ENCODE measurements around the gene ZC3H12A. TPM values are rescaled to one million over a fixed set of nuclear protein-coding genes. Genes with fewer than 3 reads are reported as not detected.

Gene ZC3H12A
- total RNA-seq, 4 donors from 2014 or later: 5.8 to 41.9 (median 28.8) TPM

DNA sequence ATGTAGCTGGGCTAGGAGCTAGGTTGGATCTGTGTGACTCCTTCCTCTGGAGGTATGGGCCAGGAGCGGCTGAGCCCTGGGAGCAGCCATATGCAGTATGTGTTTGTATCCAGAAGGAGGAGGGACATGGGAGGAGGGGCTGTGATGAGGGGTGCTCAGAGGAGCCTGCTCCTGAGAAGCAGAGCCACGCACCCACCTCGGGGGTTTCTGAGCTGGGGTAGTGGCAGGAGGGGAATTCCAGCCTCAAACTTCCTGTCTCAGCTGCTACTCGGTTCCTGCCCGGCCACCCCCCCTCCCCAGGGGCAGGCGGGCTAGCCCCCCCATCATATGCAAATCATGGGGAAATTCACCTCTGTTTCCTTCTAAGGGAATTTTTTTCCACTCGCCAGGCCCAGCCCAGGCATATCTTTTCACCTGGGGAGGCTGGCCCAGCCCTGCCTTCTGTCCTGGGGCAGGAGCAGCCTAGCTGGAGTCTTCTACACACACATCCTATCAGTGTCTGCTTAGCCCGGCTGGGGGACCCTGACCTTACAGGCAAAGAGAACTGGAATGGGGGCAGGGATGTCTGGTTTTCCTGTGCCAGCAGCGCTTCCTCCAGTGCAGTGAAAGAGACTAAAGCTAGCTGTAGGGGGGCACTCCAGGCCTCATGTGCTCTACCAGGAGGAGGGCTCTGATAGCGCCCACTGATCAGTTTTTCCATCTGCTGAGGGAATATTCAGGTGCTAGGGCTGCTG is 3.0 kb downstream of the ZC3H12A start:
- intact Hi-C loops (cut with DNase I; ENCODE audit: low total_unique reads): no loop called here
- H3K36me3 ChIP-seq: peaks cover 0 to 20% (median 10%) of the 10 kb centered on the region in 4 donors

DNA sequence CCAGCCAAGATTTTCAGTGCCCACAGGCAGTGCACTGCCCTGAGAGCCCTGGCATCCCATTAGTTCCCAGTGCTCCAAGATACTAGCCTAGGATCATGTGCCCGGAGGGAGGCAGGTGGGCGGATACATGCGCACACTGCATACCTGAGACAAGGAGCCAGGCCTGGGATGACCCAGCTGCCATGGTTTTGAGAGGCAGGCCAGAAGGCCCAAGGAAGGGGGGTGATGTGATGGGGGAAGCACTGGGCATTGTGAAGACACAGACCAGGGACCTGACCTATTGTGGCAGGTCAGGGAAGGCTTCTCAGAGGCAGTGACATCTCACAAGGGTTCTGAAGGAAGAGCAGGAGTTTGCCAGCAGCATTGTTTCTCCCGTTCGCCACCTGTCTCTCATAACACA is 3.6 kb downstream of the ZC3H12A start:
- TF ChIP-seq, protein P1, sequence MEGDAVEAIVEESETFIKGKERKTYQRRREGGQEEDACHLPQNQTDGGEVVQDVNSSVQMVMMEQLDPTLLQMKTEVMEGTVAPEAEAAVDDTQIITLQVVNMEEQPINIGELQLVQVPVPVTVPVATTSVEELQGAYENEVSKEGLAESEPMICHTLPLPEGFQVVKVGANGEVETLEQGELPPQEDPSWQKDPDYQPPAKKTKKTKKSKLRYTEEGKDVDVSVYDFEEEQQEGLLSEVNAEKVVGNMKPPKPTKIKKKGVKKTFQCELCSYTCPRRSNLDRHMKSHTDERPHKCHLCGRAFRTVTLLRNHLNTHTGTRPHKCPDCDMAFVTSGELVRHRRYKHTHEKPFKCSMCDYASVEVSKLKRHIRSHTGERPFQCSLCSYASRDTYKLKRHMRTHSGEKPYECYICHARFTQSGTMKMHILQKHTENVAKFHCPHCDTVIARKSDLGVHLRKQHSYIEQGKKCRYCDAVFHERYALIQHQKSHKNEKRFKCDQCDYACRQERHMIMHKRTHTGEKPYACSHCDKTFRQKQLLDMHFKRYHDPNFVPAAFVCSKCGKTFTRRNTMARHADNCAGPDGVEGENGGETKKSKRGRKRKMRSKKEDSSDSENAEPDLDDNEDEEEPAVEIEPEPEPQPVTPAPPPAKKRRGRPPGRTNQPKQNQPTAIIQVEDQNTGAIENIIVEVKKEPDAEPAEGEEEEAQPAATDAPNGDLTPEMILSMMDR (IDR thresholded peaks at IDR 0.05): no peak
- no peaks in the 10 kb centered on the region for H3K9me3 ChIP-seq
- no peaks in the 10 kb centered on the region for H3K27me3 ChIP-seq
- WGBS, 2 donors (ENCODE audit: low coverage in 1 of 2): 51% methylated on average over 5 of the region's 5 CpGs; no CpG with 5 or more reads in 1 of the 2 donors
- in situ Hi-C loops (cut with MboI; ENCODE audit: low pct_ligation_motif_present in 1 of 4, low pct_unique_long_range_greater_than_20kb in 1 of 4, low sequenced_read_pairs in 3 of 4) (no loop called here), intact Hi-C loops (cut with DNase I; ENCODE audit: low total_unique reads) (no loop called here)
- H3K4me3 ChIP-seq: peak overlapping the region in 3 of 4 donors; percentile 80 to 89 (median 83)
- peaks cover 32 to 74% (median 67%) of the 10 kb centered on the region in 4 donors for H3K4me1 ChIP-seq
- peak overlapping the region; percentile 94 to 98 (median 98) for H3K27ac ChIP-seq
- DNase-seq: peak; percentile 23
- H3K36me3 ChIP-seq: peaks cover 0 to 26% (median 11%) of the 10 kb centered on the region in 4 donors

More for the DNA sequence above, 3.0 kb downstream of the ZC3H12A start:
- TF ChIP-seq, protein P1 (IDR thresholded peaks at IDR 0.05): peak in 1 of 5 experiments; percentile 25
- TF ChIP-seq EP300 (IDR thresholded peaks at IDR 0.05; ENCODE audit: low read depth) (no peak), POLR2AphosphoS5 (IDR thresholded peaks at IDR 0.05) (peak; percentile 22 to 73 (median 42)), POLR2A (IDR thresholded peaks at IDR 0.05) (peak; percentile 22)
- Histone ChIP-seq H3K4me1 (peaks cover 32 to 80% (median 72%) of the 10 kb centered on the region in 4 donors), H3K9me3 (no peaks in the 10 kb centered on the region), H3K27me3 (no peaks in the 10 kb centered on the region), H3K27ac (peak overlapping the region; percentile 94 to 98 (median 98)), H3K4me3 (peak overlapping the region; percentile 26 to 89 (median 82))
- in situ Hi-C loops (cut with MboI; ENCODE audit: low pct_ligation_motif_present in 1 of 4, low pct_unique_long_range_greater_than_20kb in 1 of 4, low sequenced_read_pairs in 3 of 4): no loop called here
- 4% methylated on average over 8 of the region's 10 CpGs; no CpG with 5 or more reads in 1 of the 2 donors for WGBS, 2 donors (ENCODE audit: low coverage in 1 of 2)
- DNase-seq: peak; percentile 87

DNA sequence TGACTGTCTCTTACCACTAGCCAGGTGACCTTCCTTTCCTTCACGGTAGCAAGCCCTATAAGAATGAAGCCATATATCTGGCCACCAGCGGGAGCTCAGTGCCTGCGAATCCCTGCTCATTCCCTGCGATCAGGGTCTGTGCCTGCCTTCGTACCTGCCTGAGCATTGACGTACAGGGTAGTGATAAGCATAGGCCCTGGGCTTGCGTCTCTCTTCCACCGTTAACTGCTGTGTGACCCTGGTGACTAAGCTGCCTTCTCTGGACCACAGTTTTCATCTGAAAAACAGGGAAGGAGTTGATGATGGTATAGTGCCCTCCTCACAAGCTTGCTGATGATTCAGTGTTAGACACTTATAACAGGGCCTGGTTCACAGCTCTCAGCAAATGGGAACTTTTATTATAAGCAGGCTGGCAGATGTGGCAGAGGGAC is 4.1 kb downstream of the ZC3H12A start:
- WGBS, 2 donors (ENCODE audit: low coverage in 1 of 2): 60 to 74% methylated on average over 4 to 8 of the region's 8 CpGs
- Histone ChIP-seq H3K27ac (peak overlapping the region; percentile 94 to 98 (median 98)), H3K36me3 (peaks cover 0 to 31% (median 14%) of the 10 kb centered on the region in 4 donors), H3K4me1 (peaks cover 28 to 68% (median 62%) of the 10 kb centered on the region in 4 donors), H3K9me3 (no peaks in the 10 kb centered on the region), H3K27me3 (no peaks in the 10 kb centered on the region), H3K4me3 (peak overlapping the region in 3 of 4 donors; percentile 1 to 89 (median 80))
- TF ChIP-seq POLR2A (IDR thresholded peaks at IDR 0.05) (peak; percentile 5), EP300 (IDR thresholded peaks at IDR 0.05; ENCODE audit: low read depth) (no peak), POLR2AphosphoS5 (IDR thresholded peaks at IDR 0.05) (peak in 2 of 3 donors; percentile 19 to 65)
- peak; percentile 24 for DNase-seq
- in situ Hi-C loops (cut with MboI; ENCODE audit: low pct_ligation_motif_present in 1 of 4, low pct_unique_long_range_greater_than_20kb in 1 of 4, low sequenced_read_pairs in 3 of 4): no loop called here
- intact Hi-C loops (cut with DNase I; ENCODE audit: low total_unique reads): no loop called here

DNA sequence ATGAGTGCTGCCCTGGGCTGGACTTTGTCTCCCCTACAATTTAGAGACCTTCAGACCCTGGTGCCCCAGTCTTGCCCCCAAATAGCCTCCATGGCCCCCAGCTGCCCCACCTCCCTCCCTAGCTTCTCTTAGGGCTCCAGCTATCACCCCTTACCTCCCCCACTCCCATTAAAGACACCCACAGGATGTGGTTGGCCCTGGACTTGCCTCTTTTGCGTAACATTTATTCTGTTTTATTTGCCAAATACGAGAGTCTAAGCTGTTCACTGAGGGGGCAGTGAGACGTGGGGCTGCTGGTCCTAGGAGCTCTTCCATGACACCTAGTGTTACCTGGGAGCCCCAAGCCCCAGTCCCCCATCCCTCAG is 4.5 kb downstream of the ZC3H12A start:
- TF ChIP-seq POLR2A (IDR thresholded peaks at IDR 0.05) (no peak), POLR2AphosphoS5 (IDR thresholded peaks at IDR 0.05) (no peak), EP300 (IDR thresholded peaks at IDR 0.05; ENCODE audit: low read depth) (no peak)
- TF ChIP-seq, protein P1 (IDR thresholded peaks at IDR 0.05): no peak
- H3K4me1 ChIP-seq: peaks cover 24 to 64% (median 57%) of the 10 kb centered on the region in 4 donors
- no peaks in the 10 kb centered on the region for H3K27me3 ChIP-seq
- peak overlapping the region; percentile 94 to 98 (median 98) for H3K27ac ChIP-seq
- H3K4me3 ChIP-seq: peak overlapping the region in 3 of 4 donors; percentile 31 to 89 (median 80)
- H3K9me3 ChIP-seq: no peaks in the 10 kb centered on the region
- intact Hi-C loops (cut with DNase I; ENCODE audit: low total_unique reads): no loop called here
- 11 to 43% methylated on average over 1 to 3 of the region's 3 CpGs for WGBS, 2 donors (ENCODE audit: low coverage in 1 of 2)
- in situ Hi-C loops (cut with MboI; ENCODE audit: low pct_ligation_motif_present in 1 of 4, low pct_unique_long_range_greater_than_20kb in 1 of 4, low sequenced_read_pairs in 3 of 4): no loop called here
- DNase-seq: peak; percentile 47
- peaks cover 0 to 32% (median 16%) of the 10 kb centered on the region in 4 donors for H3K36me3 ChIP-seq

Data from transverse colon (tissue), 4 donors.